ENCODE measurements around the gene BPIFB3. TPM values are rescaled to one million over a fixed set of nuclear protein-coding genes. Genes with fewer than 3 reads are reported as not detected.

BPIFB3 gene
- total RNA-seq, 3 donors from 2014 or later (not counting 1 experiment from before 2014, with no cell fraction given), result not detected

GRCh38 chr20:33032555-33032954 is 21.1 kb upstream of the BPIFB3 start:
- ATAC-seq, result no peak
- no peak for TF ChIP-seq CTCF (IDR thresholded peaks at IDR 0.05)
- Histone ChIP-seq H3K27ac (ENCODE audit: low read length) (no peak overlapping the region), H3K4me1 (ENCODE audit: control insufficient read depth, insufficient read depth, low read length) (no peaks in the 10 kb centered on the region), H3K27me3 (ENCODE audit: control insufficient read depth, insufficient read depth, low read length) (no peaks in the 10 kb centered on the region), H3K9me3 (ENCODE audit: control insufficient read depth, insufficient read depth, low read length) (no peaks in the 10 kb centered on the region), H3K4me3 (ENCODE audit: low read length) (no peak overlapping the region), H3K36me3 (ENCODE audit: control insufficient read depth, insufficient read depth, low read length) (no peaks in the 10 kb centered on the region)
- no peaks in the 10 kb centered on the region for H3K36me3 Mint-ChIP-seq
- no peaks in the 10 kb centered on the region for H3K27me3 Mint-ChIP-seq (ENCODE audit: low read depth in 2 of 2)
- intact Hi-C loops (cut with micrococcal nuclease), result no loop called here
- no peaks in the 10 kb centered on the region for H3K9me3 Mint-ChIP-seq
- WGBS (ENCODE audit: insufficient coverage), result 87% methylated on average over 6 of the region's 6 CpGs
- no peak overlapping the region for H3K27ac Mint-ChIP-seq
- no peak for DNase-seq
- H3K4me3 Mint-ChIP-seq, result no peak overlapping the region
- H3K4me1 Mint-ChIP-seq, result no peaks in the 10 kb centered on the region

- no peaks in the 10 kb centered on the region for H3K36me3 ChIP-seq (ENCODE audit: control insufficient read depth, insufficient read depth, low read length)
- no peaks in the 10 kb centered on the region for H3K36me3 Mint-ChIP-seq
- DNase-seq, result no peak
- ATAC-seq, result no peak
- H3K4me1 Mint-ChIP-seq, result no peaks in the 10 kb centered on the region
- H3K27ac ChIP-seq (ENCODE audit: low read length), result no peak overlapping the region
- H3K9me3 ChIP-seq (ENCODE audit: control insufficient read depth, insufficient read depth, low read length), result no peaks in the 10 kb centered on the region
- H3K27me3 Mint-ChIP-seq (ENCODE audit: low read depth in 2 of 2), result peaks cover 0 to 2% of the 10 kb centered on the region in 2 donors
- no peak overlapping the region for H3K27ac Mint-ChIP-seq
- TF ChIP-seq CTCF (IDR thresholded peaks at IDR 0.05), result no peak
- H3K9me3 Mint-ChIP-seq, result no peaks in the 10 kb centered on the region
- 74% methylated on average over 5 of the region's 5 CpGs for WGBS (ENCODE audit: insufficient coverage)
- no peak overlapping the region for H3K4me3 ChIP-seq (ENCODE audit: low read length)
- H3K4me1 ChIP-seq (ENCODE audit: control insufficient read depth, insufficient read depth, low read length), result no peaks in the 10 kb centered on the region
- intact Hi-C loops (cut with micrococcal nuclease), result no loop called here
- H3K27me3 ChIP-seq (ENCODE audit: control insufficient read depth, insufficient read depth, low read length), result no peaks in the 10 kb centered on the region
- H3K4me3 Mint-ChIP-seq, result no peak overlapping the region
These were observed 20.3 kb upstream of the BPIFB3 start for GRCh38 chr20:33033381-33033780.

DNA sequence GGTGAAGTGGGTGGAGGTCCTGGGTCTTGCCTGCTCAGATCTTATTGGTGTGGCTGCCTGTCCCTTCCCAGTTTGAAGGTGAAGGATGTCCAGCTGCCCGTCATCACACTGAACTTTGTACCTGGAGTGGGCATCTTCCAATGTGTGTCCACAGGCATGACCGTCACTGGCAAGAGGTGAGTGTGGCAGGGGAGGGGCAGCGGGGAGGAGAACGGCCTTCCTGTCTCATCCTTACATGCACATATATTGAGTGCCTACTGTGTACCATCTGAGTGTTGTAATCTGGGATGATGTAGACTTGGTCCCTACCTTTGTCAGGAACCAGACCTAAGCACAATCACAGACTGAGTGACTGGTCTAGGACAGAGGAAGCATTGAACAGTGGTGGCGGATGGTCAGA is 19.6 kb upstream of the BPIFB3 start:
- no peaks in the 10 kb centered on the region for H3K9me3 ChIP-seq (ENCODE audit: control insufficient read depth, insufficient read depth, low read length)
- ATAC-seq, result no peak
- no peak overlapping the region for H3K4me3 Mint-ChIP-seq
- intact Hi-C loops (cut with micrococcal nuclease), result no loop called here
- no peaks in the 10 kb centered on the region for H3K4me1 Mint-ChIP-seq
- no peak overlapping the region for H3K27ac ChIP-seq (ENCODE audit: low read length)
- TF ChIP-seq CTCF (IDR thresholded peaks at IDR 0.05), result no peak
- peaks cover 0 to 2% of the 10 kb centered on the region in 2 donors for H3K27me3 Mint-ChIP-seq (ENCODE audit: low read depth in 2 of 2)
- H3K36me3 ChIP-seq (ENCODE audit: control insufficient read depth, insufficient read depth, low read length), result no peaks in the 10 kb centered on the region
- no peak for DNase-seq
- H3K36me3 Mint-ChIP-seq, result no peaks in the 10 kb centered on the region
- H3K4me1 ChIP-seq (ENCODE audit: control insufficient read depth, insufficient read depth, low read length), result no peaks in the 10 kb centered on the region
- no peak overlapping the region for H3K4me3 ChIP-seq (ENCODE audit: low read length)
- 65% methylated on average over 3 of the region's 5 CpGs for WGBS (ENCODE audit: insufficient coverage)
- no peaks in the 10 kb centered on the region for H3K27me3 ChIP-seq (ENCODE audit: control insufficient read depth, insufficient read depth, low read length)
- H3K27ac Mint-ChIP-seq, result no peak overlapping the region
- H3K9me3 Mint-ChIP-seq, result no peaks in the 10 kb centered on the region

- no peak for TF ChIP-seq CTCF (IDR thresholded peaks at IDR 0.05)
- Mint-ChIP-seq H3K9me3 (no peaks in the 10 kb centered on the region), H3K27ac (no peak overlapping the region), H3K4me1 (no peaks in the 10 kb centered on the region), H3K27me3 (ENCODE audit: low read depth in 2 of 2) (peaks cover 0 to 2% of the 10 kb centered on the region in 2 donors), H3K4me3 (no peak overlapping the region), H3K36me3 (no peaks in the 10 kb centered on the region)
- H3K27me3 ChIP-seq (ENCODE audit: control insufficient read depth, insufficient read depth, low read length), result no peaks in the 10 kb centered on the region
- no peak overlapping the region for H3K4me3 ChIP-seq (ENCODE audit: low read length)
- no peak for ATAC-seq
- no peaks in the 10 kb centered on the region for H3K9me3 ChIP-seq (ENCODE audit: control insufficient read depth, insufficient read depth, low read length)
- no peaks in the 10 kb centered on the region for H3K4me1 ChIP-seq (ENCODE audit: control insufficient read depth, insufficient read depth, low read length)
- WGBS (ENCODE audit: insufficient coverage), result 86% methylated on average over 5 of the region's 6 CpGs
- intact Hi-C loops (cut with micrococcal nuclease), result no loop called here
- no peak for DNase-seq
- no peaks in the 10 kb centered on the region for H3K36me3 ChIP-seq (ENCODE audit: control insufficient read depth, insufficient read depth, low read length)
- no peak overlapping the region for H3K27ac ChIP-seq (ENCODE audit: low read length)
These were observed 18.7 kb upstream of the BPIFB3 start for GRCh38 chr20:33034901-33035492.

Measured in natural killer cell (primary cell).